Parathyroid adenoma (tissue), 2 donors: ENCODE data around the gene CIT.

Experiments
- H2AFZ ChIP-seq: fragments of 300-600 bp; sonication (generic); one replicate; pipeline ENCODE4 v1.7.0; 2017; ENCODE audit warnings: antibody characterized with exemption, mild to moderate bottlenecking
- H3K27ac ChIP-seq: fragments of 300-600 bp; sonication (generic); one replicate; pipeline ENCODE4 v1.7.0; 2017
- H3K27me3 ChIP-seq: fragments of 300-600 bp; sonication (generic); one replicate; pipeline ENCODE4 v1.7.0; 2017; ENCODE audit warnings: low read length; ENCODE audit not compliant: control insufficient read depth, insufficient read depth
- H3K36me3 ChIP-seq: fragments of 300-600 bp; sonication (generic); one replicate; pipeline ENCODE4 v1.7.0; 2017; ENCODE audit warnings: low read length; ENCODE audit not compliant: control insufficient read depth, insufficient read depth
- H3K4me1 ChIP-seq: fragments of 300-600 bp; sonication (generic); one replicate; pipeline ENCODE4 v1.7.0; 2017; ENCODE audit warnings: control low read depth
- H3K4me2 ChIP-seq: fragments of 300-600 bp; sonication (generic); one replicate; pipeline ENCODE4 v1.7.0; 2017; ENCODE audit warnings: low read length
- H3K4me3 ChIP-seq: fragments of 300-600 bp; sonication (generic); one replicate; pipeline ENCODE4 v1.7.0; 2017; ENCODE audit warnings: low read depth, low read length
- H3K79me2 ChIP-seq: fragments of 300-600 bp; sonication (generic); one replicate; pipeline ENCODE4 v1.7.0; 2017; ENCODE audit warnings: control low read depth
- H3K9ac ChIP-seq: fragments of 300-600 bp; sonication (generic); one replicate; pipeline ENCODE4 v1.7.0; 2017; ENCODE audit warnings: mild to moderate bottlenecking
- H3K9me3 ChIP-seq: fragments of 300-600 bp; sonication (generic); one replicate; pipeline ENCODE4 v1.7.0; 2017; ENCODE audit warnings: low read length; ENCODE audit not compliant: control insufficient read depth
- CTCF ChIP-seq: fragments of 300-600 bp; sonication (generic); IDR thresholded peaks from one replicate; pipeline ENCODE4 v1.7.0; 2017; ENCODE audit warnings: antibody characterized with exemption, mild to moderate bottlenecking
- donor health status: primary hyperparathyroidism.

Gene CIT

GRCh38 chr12:119649202-119649808 lies 227.8 kb downstream of the CIT start:
- TF ChIP-seq CTCF = peak; percentile 92
- no peaks in the 10 kb centered on the region for H3K27me3 ChIP-seq
- peaks cover 26% of the 10 kb centered on the region for H3K4me1 ChIP-seq
- no peak overlapping the region for H3K27ac ChIP-seq
- no peak overlapping the region for H2AFZ ChIP-seq
- no peak overlapping the region for H3K9ac ChIP-seq
- H3K4me2 ChIP-seq = no peak overlapping the region
- no peaks in the 10 kb centered on the region for H3K36me3 ChIP-seq
- H3K9me3 ChIP-seq = no peaks in the 10 kb centered on the region
- H3K4me3 ChIP-seq = no peak overlapping the region
- no peaks in the 10 kb centered on the region for H3K79me2 ChIP-seq

GRCh38 chr12:119645535-119646059 lies 231.5 kb downstream of the CIT start:
- no peak for TF ChIP-seq CTCF

GRCh38 chr12:119644930-119645329 lies 232.2 kb downstream of the CIT start:
- Histone ChIP-seq H3K27me3 (no peaks in the 10 kb centered on the region), H3K36me3 (no peaks in the 10 kb centered on the region), H3K4me1 (peaks cover 32% of the 10 kb centered on the region), H3K4me3 (no peak overlapping the region), H2AFZ (peak overlapping the region; percentile 70), H3K4me2 (peak overlapping the region; percentile 54), H3K27ac (peak overlapping the region; percentile 94), H3K9ac (no peak overlapping the region), H3K79me2 (no peaks in the 10 kb centered on the region), H3K9me3 (no peaks in the 10 kb centered on the region)
- TF ChIP-seq CTCF = no peak

More at GRCh38 chr12:119645535-119646059, 231.5 kb downstream of the CIT start:
- H3K9ac ChIP-seq = no peak overlapping the region
- H3K4me1 ChIP-seq = peaks cover 32% of the 10 kb centered on the region
- H3K27ac ChIP-seq = peak overlapping the region; percentile 94
- H3K4me2 ChIP-seq = no peak overlapping the region
- peak overlapping the region; percentile 25 for H2AFZ ChIP-seq
- H3K4me3 ChIP-seq = no peak overlapping the region
- no peaks in the 10 kb centered on the region for H3K27me3 ChIP-seq
- no peaks in the 10 kb centered on the region for H3K9me3 ChIP-seq
- no peaks in the 10 kb centered on the region for H3K36me3 ChIP-seq
- no peaks in the 10 kb centered on the region for H3K79me2 ChIP-seq

GRCh38 chr12:119642986-119643385 lies 234.1 kb downstream of the CIT start:
- no peaks in the 10 kb centered on the region for H3K79me2 ChIP-seq
- no peak overlapping the region for H3K4me3 ChIP-seq
- no peaks in the 10 kb centered on the region for H3K27me3 ChIP-seq
- H3K9me3 ChIP-seq = no peaks in the 10 kb centered on the region
- peaks cover 24% of the 10 kb centered on the region for H3K4me1 ChIP-seq
- no peak overlapping the region for H3K4me2 ChIP-seq
- no peak overlapping the region for H3K9ac ChIP-seq
- no peaks in the 10 kb centered on the region for H3K36me3 ChIP-seq
- H2AFZ ChIP-seq = peak overlapping the region; percentile 27
- TF ChIP-seq CTCF = peak; percentile 36
- H3K27ac ChIP-seq = no peak overlapping the region
